Hematopoietic multipotent progenitor cell treated with erythropoietin and hydrocortisone succinate and interleukin-3 and kit ligand, for 4 days (in vitro differentiated cells): ENCODE results near the gene TENM4.

ENCODE experiments used
- DNase-seq: peaks from one replicate; pipeline ENCODE4 v3.0.0-alpha.2; 2015

Gene TENM4

DNA sequence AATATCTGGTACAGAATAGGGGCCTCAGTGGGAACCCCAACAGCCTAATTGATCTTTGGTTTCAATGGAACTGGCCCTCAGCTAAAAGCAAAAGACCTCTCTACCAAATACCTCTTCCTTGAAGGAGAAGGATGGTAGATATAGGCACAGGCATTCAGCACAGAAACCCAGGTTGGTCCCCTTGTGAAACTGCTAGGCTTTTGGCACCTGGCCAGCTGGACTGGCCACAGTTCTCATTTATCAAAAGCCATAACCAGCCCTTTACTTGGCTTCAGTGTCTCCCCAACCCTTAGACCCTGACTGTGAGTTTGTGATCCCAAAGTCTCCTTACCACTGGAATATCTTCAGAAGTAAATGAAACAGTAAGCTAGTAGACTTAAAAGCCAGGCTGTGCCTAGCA, 152.9 kb downstream of the TENM4 start:
- DNase-seq = no peak

- DNase-seq = no peak
Observed at GRCh38 chr11:79285756-79286155, 155.1 kb downstream of the TENM4 start.

- no peak for DNase-seq
Observed at GRCh38 chr11:79276736-79277325, 164.0 kb downstream of the TENM4 start.

DNA sequence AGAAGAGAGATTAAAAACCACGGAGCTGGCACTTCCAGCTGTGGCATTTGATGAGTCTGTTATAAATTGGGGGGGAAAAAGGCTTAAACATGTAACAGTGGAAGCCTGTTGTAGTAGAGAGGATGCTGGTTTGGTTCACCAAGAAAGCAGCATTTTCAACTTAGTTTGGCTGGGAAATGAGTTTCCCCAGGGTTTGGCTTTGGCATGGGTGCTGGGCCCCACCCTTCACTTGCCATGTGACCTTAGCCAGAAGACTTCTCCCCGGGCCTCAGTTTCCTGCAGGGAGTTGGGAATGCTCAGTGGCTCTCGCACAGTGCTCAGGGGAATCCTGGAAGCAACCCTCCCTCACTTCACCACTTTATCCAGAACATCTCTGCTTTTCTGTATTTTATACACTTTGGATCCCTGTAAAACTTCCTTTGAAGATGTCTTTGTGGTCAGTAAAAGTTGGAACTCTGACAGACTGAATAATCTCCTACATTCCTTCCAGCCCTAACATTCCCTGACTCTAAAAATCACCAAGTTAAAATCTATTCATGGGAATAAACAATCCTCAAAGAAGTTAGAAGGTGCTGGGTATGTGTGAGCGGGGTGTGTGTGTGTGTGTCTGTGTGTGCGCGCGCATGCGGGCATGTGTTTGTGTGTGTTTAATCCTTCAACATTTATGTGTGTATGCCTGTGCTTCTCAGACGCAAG, 166.0 kb downstream of the TENM4 start:
- DNase-seq = no peak

DNA sequence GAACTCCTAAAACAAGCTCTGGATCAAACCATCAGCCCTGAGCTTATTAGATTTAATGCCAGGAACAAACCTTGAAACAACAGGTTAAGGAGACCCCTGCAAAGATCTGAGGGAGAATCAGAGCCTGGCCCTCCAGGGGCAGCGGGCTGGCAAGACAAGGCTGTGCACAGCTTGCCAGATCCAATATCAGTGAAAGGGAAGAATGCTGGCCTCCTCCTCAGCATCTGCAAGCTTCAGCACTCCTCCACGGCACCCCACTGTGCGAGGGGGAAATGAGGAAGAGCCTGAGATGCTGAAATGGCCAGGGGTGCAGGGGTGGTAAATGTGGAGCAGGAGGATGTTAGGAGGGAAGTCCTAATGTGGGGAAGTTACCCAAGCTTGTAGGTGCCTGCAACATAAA, 167.0 kb downstream of the TENM4 start:
- no peak for DNase-seq

DNA sequence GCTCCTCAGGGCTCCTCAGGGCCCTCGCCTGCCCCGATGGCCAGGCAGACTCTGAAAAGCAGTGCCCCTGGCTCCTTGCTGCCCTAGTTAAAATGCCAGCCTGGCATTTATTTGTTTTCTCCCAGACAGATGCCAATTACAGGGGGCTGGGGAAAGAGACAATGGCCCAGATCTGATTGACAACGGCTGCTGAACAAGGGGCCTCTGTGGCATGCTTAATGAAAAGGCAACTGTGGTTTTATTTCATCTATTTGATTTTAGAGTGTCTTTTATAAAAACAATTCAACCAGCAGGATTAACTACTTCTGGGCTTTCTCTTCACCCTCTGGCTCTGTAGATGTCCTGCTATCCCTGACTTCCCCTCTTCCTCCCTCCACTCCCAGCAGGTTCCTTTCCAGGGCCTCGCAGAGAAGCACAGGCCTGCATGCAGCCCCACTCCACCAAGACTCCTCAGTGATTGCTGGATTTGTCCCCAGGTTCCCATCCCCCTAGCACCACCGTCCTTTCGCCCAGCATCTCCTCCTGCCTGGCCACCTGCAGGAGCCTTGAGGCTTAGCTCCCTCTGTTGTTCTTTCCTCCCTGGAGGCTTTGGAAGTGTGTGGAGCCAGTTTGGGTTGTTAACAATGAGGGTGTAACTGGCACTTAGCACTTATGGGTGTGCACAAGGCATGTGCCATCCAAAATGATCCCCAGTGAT, 171.1 kb downstream of the TENM4 start:
- no peak for DNase-seq

DNA sequence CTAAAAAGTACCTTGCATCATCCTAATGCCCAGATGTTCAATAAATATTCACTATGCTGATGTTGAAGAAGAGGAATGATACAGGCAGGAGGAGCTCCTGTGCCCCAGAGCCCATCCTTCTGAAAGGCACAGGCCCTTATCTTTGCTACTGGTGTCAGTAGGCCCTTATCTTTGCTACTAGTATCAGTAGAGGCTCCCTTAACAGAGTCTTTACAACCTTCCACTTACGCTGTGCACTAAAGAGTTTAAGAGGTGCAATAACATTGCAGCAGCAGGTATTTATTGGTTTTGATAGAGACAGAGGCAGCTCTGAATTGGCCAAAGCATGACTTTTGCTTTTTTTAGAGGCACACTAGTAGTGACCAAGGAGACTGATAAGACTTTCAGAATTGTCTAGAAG, 174.4 kb downstream of the TENM4 start:
- DNase-seq = no peak

DNA sequence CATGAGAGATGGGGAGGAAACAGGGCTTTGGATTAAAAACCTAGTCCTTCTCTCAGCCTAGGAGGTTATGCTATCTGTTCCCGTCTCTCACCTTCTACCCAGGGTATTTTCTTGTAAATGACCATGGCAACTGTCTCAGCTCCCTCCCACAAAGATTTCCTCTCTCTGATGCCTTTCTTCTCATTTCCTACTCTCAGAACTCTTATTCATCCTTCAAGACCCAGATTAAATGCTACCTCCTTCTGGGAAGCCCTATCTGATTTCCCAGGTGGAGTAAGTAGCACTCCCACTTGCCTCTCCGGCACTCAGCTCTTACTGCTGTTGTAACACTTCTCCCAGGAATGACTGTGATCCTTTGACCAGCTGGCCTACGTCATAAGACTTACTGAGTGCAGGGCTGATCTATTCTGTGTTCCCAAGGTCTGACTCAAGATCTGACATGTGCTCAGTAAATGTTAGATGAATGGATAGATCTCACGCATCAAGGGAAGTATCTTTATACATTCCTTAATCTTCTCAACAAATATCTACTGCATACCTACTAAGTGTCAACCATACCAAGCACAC, 175.0 kb downstream of the TENM4 start:
- no peak for DNase-seq

- DNase-seq = no peak
Observed at GRCh38 chr11:79264284-79264683, 176.5 kb downstream of the TENM4 start.

GRCh38 chr11:79263001-79263400, 177.8 kb downstream of the TENM4 start:
- no peak for DNase-seq

GRCh38 chr11:79262221-79262620, 178.6 kb downstream of the TENM4 start:
- no peak for DNase-seq

GRCh38 chr11:79261684-79262083, 179.1 kb downstream of the TENM4 start:
- DNase-seq = no peak

- DNase-seq = no peak
Observed at GRCh38 chr11:79259800-79260199, 181.0 kb downstream of the TENM4 start.

DNA sequence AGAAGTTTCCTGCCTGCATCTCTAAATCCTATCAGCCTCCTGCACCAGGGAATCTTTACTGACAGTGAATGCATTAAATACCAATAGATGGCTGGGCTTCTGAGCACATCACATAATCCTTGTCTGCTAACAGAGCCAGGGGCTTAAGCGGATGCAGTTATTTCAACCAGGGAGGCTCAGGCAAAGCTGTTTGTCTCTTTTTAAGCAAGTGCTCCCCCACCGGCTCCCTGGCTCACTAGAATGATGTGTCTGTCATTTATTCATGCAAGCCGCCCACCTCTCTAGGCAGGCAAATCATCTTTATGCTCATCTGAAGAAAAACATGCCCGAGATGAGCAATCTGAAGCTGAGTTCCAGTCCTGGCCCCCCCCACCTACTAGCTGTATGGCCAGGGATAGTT, 182.3 kb downstream of the TENM4 start:
- no peak for DNase-seq

DNA sequence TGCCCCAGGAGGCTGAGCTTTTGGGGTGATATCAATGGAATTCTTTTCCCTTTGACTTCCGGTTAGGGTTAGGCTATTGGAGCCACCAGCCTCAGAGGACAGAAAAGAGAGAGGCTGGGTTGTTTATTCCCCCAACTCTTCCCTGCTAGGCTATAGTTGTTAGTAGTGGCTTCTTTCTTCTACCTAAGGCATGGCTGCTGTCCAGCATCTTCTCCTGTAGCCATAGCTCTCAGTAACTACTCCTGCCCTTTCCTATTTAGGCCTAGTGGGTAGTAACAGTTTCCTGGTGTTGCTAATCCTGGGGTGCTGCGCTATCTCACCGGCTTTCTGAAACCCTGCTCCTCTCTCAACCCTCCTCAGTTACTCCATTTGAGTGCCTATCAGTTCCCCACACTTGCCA, 184.9 kb downstream of the TENM4 start:
- no peak for DNase-seq

DNA sequence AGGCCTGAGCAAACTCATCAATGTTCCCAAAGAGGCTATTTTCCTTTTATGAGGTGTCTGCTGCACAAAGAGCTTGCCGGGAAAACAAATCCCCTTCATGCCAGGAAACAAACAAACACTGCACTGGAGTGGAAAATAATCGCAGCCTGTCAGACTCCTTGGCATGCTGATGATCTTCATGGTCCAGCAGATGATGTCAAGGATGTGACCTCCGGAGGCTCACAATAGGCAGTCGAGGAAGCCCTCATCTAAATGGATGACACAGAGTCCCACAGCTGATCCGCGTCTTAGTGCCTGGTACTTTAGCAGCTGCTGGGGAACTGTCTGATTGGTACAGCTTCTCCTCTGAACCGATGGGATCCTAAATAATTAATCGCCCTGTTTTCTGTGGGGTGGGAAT, 187.6 kb downstream of the TENM4 start:
- DNase-seq = no peak

- DNase-seq = no peak
Observed at GRCh38 chr11:79249295-79249993, 191.4 kb downstream of the TENM4 start.

GRCh38 chr11:79244798-79245197, 196.0 kb downstream of the TENM4 start:
- DNase-seq = no peak

GRCh38 chr11:79244241-79244772, 196.5 kb downstream of the TENM4 start:
- DNase-seq = no peak

- no peak for DNase-seq
Observed at GRCh38 chr11:79243422-79244210, 197.2 kb downstream of the TENM4 start.

GRCh38 chr11:79242616-79243015, 198.2 kb downstream of the TENM4 start:
- no peak for DNase-seq

- DNase-seq = no peak
Observed at GRCh38 chr11:79241852-79242241, 199.0 kb downstream of the TENM4 start.
